Muscle of leg (tissue), 11 donors: ENCODE measurements around the gene TNFRSF12A. TPM values are rescaled to one million over a fixed set of nuclear protein-coding genes. Genes with fewer than 3 reads are reported as not detected.

Experiments used
- DNase-seq: peaks from one replicate; pipeline ENCODE4 v3.0.0; 2013
- H3K27ac ChIP-seq: one replicate; pipeline ENCODE4 v1.5.1; 2013; ENCODE audit warnings: mild to moderate bottlenecking, low read length, control low read depth
- H3K27me3 ChIP-seq: one replicate; pipeline ENCODE4 v1.6.1; 2013; ENCODE audit warnings: low read length; ENCODE audit not compliant: control insufficient read depth, insufficient read depth
- H3K36me3 ChIP-seq: one replicate; pipeline ENCODE4 v1.6.1; 2013; ENCODE audit warnings: low read length; ENCODE audit not compliant: control insufficient read depth, insufficient read depth
- H3K4me1 ChIP-seq: one replicate; pipeline ENCODE4 v1.6.1; 2013; ENCODE audit warnings: low read length; ENCODE audit not compliant: control insufficient read depth, insufficient read depth
- H3K4me3 ChIP-seq: one replicate; pipeline ENCODE4 v1.5.1; 2013; ENCODE audit warnings: low read length, control low read depth
- H3K9me3 ChIP-seq: replicated peaks from 2 replicates; pipeline ENCODE4 v1.6.1; 2013; ENCODE audit warnings: low read depth, low read length; ENCODE audit not compliant: control insufficient read depth
- WGBS: methylation state at CpG from one replicate; pipeline ENCODE4 v1.1.5; 2013; ENCODE audit warnings: missing lambda C conversion rate; ENCODE audit not compliant: insufficient coverage; 5-methylcytosine and 5-hydroxymethylcytosine counted together
- polyA plus RNA-seq, 8 donors: library from polyadenylated mRNA; unstranded; fragments of 120-200 nt; gene quantifications; one replicate each; pipeline versions ENCODE4 v1.2.1 to v1.2.3, GENCODE V29; 2013; ENCODE audit warnings: inconsistent platforms in 1 of 8, low replicate concordance in 1 of 8; ENCODE audit not compliant: insufficient read length in 8 of 8, insufficient read depth in 1 of 8
- total RNA-seq: library from RNA; stranded (reverse); fragments of 120-200 nt; gene quantifications from one replicate; pipeline ENCODE4 v1.2.4, GENCODE V29; 2013

The TNFRSF12A gene
- total and polyA plus RNA-seq, 9 donors: 26.4 to 65.2 (median 39.8) TPM

- peak; percentile 78 for DNase-seq
- H3K36me3 ChIP-seq: no peaks in the 10 kb centered on the region
- no peak overlapping the region for H3K27ac ChIP-seq
- H3K4me1 ChIP-seq: peaks cover 69% of the 10 kb centered on the region
- H3K4me3 ChIP-seq: peak overlapping the region; percentile 14
- peaks cover 3% of the 10 kb centered on the region for H3K27me3 ChIP-seq
- no peaks in the 10 kb centered on the region for H3K9me3 ChIP-seq
- WGBS: 10% methylated on average over 42 of the region's 42 CpGs
Observed at GRCh38 chr16:2983706-2984136, 36.4 kb upstream of the TNFRSF12A start.

- Histone ChIP-seq H3K4me1 (peaks cover 70% of the 10 kb centered on the region), H3K36me3 (no peaks in the 10 kb centered on the region), H3K9me3 (no peaks in the 10 kb centered on the region), H3K27ac (peak overlapping the region; percentile 87), H3K27me3 (peaks cover 14% of the 10 kb centered on the region), H3K4me3 (no peak overlapping the region)
- peak; percentile 91 for DNase-seq
- WGBS: 64% methylated on average over 9 of the region's 9 CpGs
Observed at GRCh38 chr16:2985462-2985861, 34.7 kb upstream of the TNFRSF12A start.

GRCh38 chr16:2985893-2986355, 34.2 kb upstream of the TNFRSF12A start:
- Histone ChIP-seq H3K36me3 (no peaks in the 10 kb centered on the region), H3K27me3 (peaks cover 17% of the 10 kb centered on the region), H3K9me3 (no peaks in the 10 kb centered on the region), H3K4me3 (no peak overlapping the region), H3K4me1 (peaks cover 66% of the 10 kb centered on the region), H3K27ac (peak overlapping the region; percentile 87)
- DNase-seq: no peak
- 77% methylated on average over 15 of the region's 15 CpGs for WGBS

GRCh38 chr16:2986623-2987188, 33.5 kb upstream of the TNFRSF12A start:
- Histone ChIP-seq H3K27ac (no peak overlapping the region), H3K27me3 (peaks cover 17% of the 10 kb centered on the region), H3K9me3 (no peaks in the 10 kb centered on the region), H3K4me1 (peaks cover 60% of the 10 kb centered on the region), H3K4me3 (no peak overlapping the region), H3K36me3 (no peaks in the 10 kb centered on the region)
- no peak for DNase-seq
- WGBS: 68% methylated on average over 14 of the region's 17 CpGs

GRCh38 chr16:2987286-2987685, 32.9 kb upstream of the TNFRSF12A start:
- Histone ChIP-seq H3K4me3 (no peak overlapping the region), H3K36me3 (no peaks in the 10 kb centered on the region), H3K9me3 (no peaks in the 10 kb centered on the region), H3K27ac (peak overlapping the region; percentile 78), H3K27me3 (peaks cover 17% of the 10 kb centered on the region), H3K4me1 (peaks cover 60% of the 10 kb centered on the region)
- 62% methylated on average over 7 of the region's 9 CpGs for WGBS
- no peak for DNase-seq

- Histone ChIP-seq H3K27ac (peak overlapping the region; percentile 78), H3K4me1 (peaks cover 60% of the 10 kb centered on the region), H3K4me3 (no peak overlapping the region), H3K9me3 (no peaks in the 10 kb centered on the region), H3K27me3 (peaks cover 17% of the 10 kb centered on the region), H3K36me3 (no peaks in the 10 kb centered on the region)
- WGBS: 32% methylated on average over 6 of the region's 8 CpGs
- peak; percentile 84 for DNase-seq
Observed at GRCh38 chr16:2987833-2988232, 32.3 kb upstream of the TNFRSF12A start.

GRCh38 chr16:2988590-2989099, 31.5 kb upstream of the TNFRSF12A start:
- peaks cover 58% of the 10 kb centered on the region for H3K4me1 ChIP-seq
- 42% methylated on average over 7 of the region's 8 CpGs for WGBS
- DNase-seq: no peak

GRCh38 chr16:2990891-2991290, 29.3 kb upstream of the TNFRSF12A start:
- Histone ChIP-seq H3K4me3 (no peak overlapping the region), H3K4me1 (peaks cover 37% of the 10 kb centered on the region), H3K27ac (no peak overlapping the region), H3K36me3 (no peaks in the 10 kb centered on the region), H3K9me3 (no peaks in the 10 kb centered on the region), H3K27me3 (peaks cover 14% of the 10 kb centered on the region)
- no peak for DNase-seq
- WGBS: 59% methylated on average over 5 of the region's 10 CpGs

More at GRCh38 chr16:2988590-2989099, 31.5 kb upstream of the TNFRSF12A start:
- no peak overlapping the region for H3K4me3 ChIP-seq
- H3K36me3 ChIP-seq: no peaks in the 10 kb centered on the region
- H3K9me3 ChIP-seq: no peaks in the 10 kb centered on the region
- peaks cover 17% of the 10 kb centered on the region for H3K27me3 ChIP-seq
- no peak overlapping the region for H3K27ac ChIP-seq

- Histone ChIP-seq H3K27ac (no peak overlapping the region), H3K36me3 (no peaks in the 10 kb centered on the region), H3K9me3 (no peaks in the 10 kb centered on the region), H3K27me3 (peaks cover 20% of the 10 kb centered on the region), H3K4me1 (peaks cover 28% of the 10 kb centered on the region), H3K4me3 (no peak overlapping the region)
- DNase-seq: no peak
- WGBS: no CpG with 5 or more reads among the region's 12 CpGs
Observed at GRCh38 chr16:2991566-2992261, 28.5 kb upstream of the TNFRSF12A start.

GRCh38 chr16:2992383-2993081, 27.6 kb upstream of the TNFRSF12A start:
- peaks cover 20% of the 10 kb centered on the region for H3K4me1 ChIP-seq
- no peak overlapping the region for H3K27ac ChIP-seq
- H3K36me3 ChIP-seq: no peaks in the 10 kb centered on the region
- peaks cover 21% of the 10 kb centered on the region for H3K27me3 ChIP-seq
- no peak overlapping the region for H3K4me3 ChIP-seq
- no peaks in the 10 kb centered on the region for H3K9me3 ChIP-seq
- no peak for DNase-seq
- WGBS: 75% methylated on average over 9 of the region's 14 CpGs
